ENCODE results near the gene FARS2.
A peak's percentile ranks its signal among the peaks of the same experiment; 100 is the strongest.

FARS2 gene

GRCh38 chr6:5670811-5671561, 409.7 kb downstream of the FARS2 start:
- H3K4me3 ChIP-seq (ENCODE audit: low read depth, low read length) = peak overlapping the region; percentile 41
- DNase-seq (ENCODE audit: low read depth) = peak; percentile 98
- TF ChIP-seq, protein P1, sequence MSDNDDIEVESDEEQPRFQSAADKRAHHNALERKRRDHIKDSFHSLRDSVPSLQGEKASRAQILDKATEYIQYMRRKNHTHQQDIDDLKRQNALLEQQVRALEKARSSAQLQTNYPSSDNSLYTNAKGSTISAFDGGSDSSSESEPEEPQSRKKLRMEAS (IDR thresholded peaks at IDR 0.05; ENCODE audit: low read depth, low read length) = peak; percentile 29; the same call in 1 of the 2 replicates
- TF ChIP-seq MYC (IDR thresholded peaks at IDR 0.05; ENCODE audit: low read depth, low read length) = no peak
- TF ChIP-seq POLR2A (IDR thresholded peaks at IDR 0.05; ENCODE audit: extremely low read depth, insufficient read length) = peak; percentile 21
- TF ChIP-seq, protein P2, sequence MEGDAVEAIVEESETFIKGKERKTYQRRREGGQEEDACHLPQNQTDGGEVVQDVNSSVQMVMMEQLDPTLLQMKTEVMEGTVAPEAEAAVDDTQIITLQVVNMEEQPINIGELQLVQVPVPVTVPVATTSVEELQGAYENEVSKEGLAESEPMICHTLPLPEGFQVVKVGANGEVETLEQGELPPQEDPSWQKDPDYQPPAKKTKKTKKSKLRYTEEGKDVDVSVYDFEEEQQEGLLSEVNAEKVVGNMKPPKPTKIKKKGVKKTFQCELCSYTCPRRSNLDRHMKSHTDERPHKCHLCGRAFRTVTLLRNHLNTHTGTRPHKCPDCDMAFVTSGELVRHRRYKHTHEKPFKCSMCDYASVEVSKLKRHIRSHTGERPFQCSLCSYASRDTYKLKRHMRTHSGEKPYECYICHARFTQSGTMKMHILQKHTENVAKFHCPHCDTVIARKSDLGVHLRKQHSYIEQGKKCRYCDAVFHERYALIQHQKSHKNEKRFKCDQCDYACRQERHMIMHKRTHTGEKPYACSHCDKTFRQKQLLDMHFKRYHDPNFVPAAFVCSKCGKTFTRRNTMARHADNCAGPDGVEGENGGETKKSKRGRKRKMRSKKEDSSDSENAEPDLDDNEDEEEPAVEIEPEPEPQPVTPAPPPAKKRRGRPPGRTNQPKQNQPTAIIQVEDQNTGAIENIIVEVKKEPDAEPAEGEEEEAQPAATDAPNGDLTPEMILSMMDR (IDR thresholded peaks at IDR 0.05; ENCODE audit: low read depth, low read length) = no peak

GRCh38 chr6:5671601-5672559, 410.6 kb downstream of the FARS2 start:
- no peak for DNase-seq (ENCODE audit: low read depth)
- peak overlapping the region; percentile 41 for H3K4me3 ChIP-seq (ENCODE audit: low read depth, low read length)
- TF ChIP-seq, protein P2 (IDR thresholded peaks at IDR 0.05; ENCODE audit: low read depth, low read length) = no peak
- no peak for TF ChIP-seq MYC (IDR thresholded peaks at IDR 0.05; ENCODE audit: low read depth, low read length)
- TF ChIP-seq POLR2A (IDR thresholded peaks at IDR 0.05; ENCODE audit: extremely low read depth, insufficient read length) = no peak
- TF ChIP-seq, protein P1 (IDR thresholded peaks at IDR 0.05; ENCODE audit: low read depth, low read length) = no peak

DNA sequence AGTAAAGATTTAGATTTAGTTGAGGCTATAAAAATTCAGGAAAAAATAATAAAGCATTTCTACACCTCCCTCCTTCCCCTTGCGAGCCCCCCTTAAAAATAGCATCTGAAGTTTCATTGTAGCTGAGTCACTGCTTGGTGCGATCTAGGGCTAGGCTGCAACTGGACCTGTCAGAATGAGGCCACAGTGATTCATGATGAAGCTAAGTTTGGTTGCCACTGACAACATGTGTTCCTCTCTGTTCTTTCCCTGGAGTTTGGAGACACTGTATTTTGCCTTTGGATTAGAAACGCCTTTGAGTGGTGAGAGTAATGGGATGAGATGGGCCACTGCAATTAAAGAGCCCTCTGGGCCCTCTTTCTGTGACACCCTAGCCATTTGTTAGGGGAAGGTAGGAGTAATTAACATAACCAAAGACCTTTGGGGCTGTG, 411.3 kb downstream of the FARS2 start:
- no peak overlapping the region for H3K4me3 ChIP-seq (ENCODE audit: low read depth, low read length)
- TF ChIP-seq POLR2A (IDR thresholded peaks at IDR 0.05; ENCODE audit: extremely low read depth, insufficient read length) (no peak), MYC (IDR thresholded peaks at IDR 0.05; ENCODE audit: low read depth, low read length) (no peak)
- TF ChIP-seq, protein P2 (IDR thresholded peaks at IDR 0.05; ENCODE audit: low read depth, low read length) = no peak
- TF ChIP-seq, protein P1 (IDR thresholded peaks at IDR 0.05; ENCODE audit: low read depth, low read length) = no peak
- no peak for DNase-seq (ENCODE audit: low read depth)

DNA sequence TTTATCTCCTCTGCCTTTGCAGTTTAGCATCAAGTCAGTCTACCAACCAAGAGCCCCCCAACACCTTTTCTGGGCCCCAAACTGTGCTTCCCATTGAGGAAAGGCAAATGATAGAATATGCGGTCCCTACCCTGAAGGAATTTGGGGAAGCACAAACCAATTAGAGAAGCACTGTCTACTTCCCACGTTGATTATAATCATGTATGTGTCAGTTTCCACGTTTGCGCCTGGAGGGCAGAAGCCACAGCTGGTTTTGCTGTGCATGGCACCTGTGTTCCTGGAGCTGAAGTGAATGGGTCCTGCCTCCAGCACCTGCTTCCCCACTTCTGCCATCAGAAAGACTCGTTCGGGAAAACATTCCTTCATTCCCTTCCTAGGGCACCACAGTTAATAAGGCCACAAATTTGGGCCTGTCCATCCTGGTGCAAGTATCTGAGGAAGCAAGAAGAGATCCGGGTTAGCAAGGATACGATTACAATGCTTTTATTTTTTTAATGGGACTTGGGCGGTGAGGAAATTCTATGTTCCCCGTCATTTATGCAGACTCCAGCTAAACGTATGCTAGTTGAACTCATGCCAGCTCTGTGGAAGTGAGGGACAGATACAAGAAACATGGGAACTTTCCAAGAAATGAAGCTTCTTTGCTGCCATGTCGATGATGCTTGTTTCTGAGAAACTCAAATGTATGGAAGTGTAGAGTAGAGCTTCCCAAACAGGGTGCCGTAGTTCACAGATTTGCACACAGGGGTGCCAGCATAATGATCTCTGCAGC, 411.9 kb downstream of the FARS2 start:
- TF ChIP-seq, protein P1 (IDR thresholded peaks at IDR 0.05; ENCODE audit: low read depth, low read length) = no peak
- TF ChIP-seq, protein P2 (IDR thresholded peaks at IDR 0.05; ENCODE audit: low read depth, low read length) = no peak
- H3K4me3 ChIP-seq (ENCODE audit: low read depth, low read length) = no peak overlapping the region
- DNase-seq (ENCODE audit: low read depth) = no peak

DNA sequence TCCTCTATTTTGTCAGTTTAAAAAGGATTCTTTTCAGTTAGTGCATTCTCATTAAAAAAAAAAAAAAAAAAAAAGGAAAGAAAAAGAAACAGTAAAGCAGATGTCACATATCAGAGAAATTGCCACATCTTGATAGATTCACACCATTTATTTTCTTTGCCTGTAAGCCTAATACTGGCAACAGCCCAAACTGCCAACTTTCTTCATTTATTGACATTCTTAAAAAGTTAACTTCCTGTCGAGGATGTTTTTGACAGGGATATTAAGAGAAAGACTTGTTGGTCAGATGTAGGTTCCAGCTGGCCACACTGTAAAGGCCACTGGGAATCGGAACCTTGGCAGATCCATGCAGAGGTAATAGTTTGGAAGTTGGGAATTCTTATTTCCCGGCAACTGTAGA, 412.8 kb downstream of the FARS2 start:
- no peak for TF ChIP-seq POLR2A (IDR thresholded peaks at IDR 0.05; ENCODE audit: extremely low read depth, insufficient read length)
- TF ChIP-seq MYC (IDR thresholded peaks at IDR 0.05; ENCODE audit: low read depth, low read length) = no peak
- TF ChIP-seq, protein P1 (IDR thresholded peaks at IDR 0.05; ENCODE audit: low read depth, low read length) = no peak
- TF ChIP-seq, protein P2 (IDR thresholded peaks at IDR 0.05; ENCODE audit: low read depth, low read length) = no peak
- no peak for DNase-seq (ENCODE audit: low read depth)
- no peak overlapping the region for H3K4me3 ChIP-seq (ENCODE audit: low read depth, low read length)

Data from NB4 (cell line).